Activated naive CD8-positive, alpha-beta T cell (primary cell): ENCODE results near the gene TGFA.

ENCODE experiments used
- H3K27ac Mint-ChIP-seq: one replicate; pipeline ENCODE4 v1.8.0; 2021; ENCODE audit warnings: mixed read lengths
- H3K27me3 Mint-ChIP-seq: one replicate; pipeline ENCODE4 v1.8.0; 2021; ENCODE audit warnings: mixed read lengths
- H3K36me3 Mint-ChIP-seq: one replicate; pipeline ENCODE4 v1.8.0; 2021; ENCODE audit warnings: mixed read lengths
- H3K4me1 Mint-ChIP-seq: one replicate; pipeline ENCODE4 v1.8.0; 2021; ENCODE audit warnings: low read depth, mixed read lengths
- H3K4me3 Mint-ChIP-seq: one replicate; pipeline ENCODE4 v1.8.0; 2021; ENCODE audit warnings: mild to moderate bottlenecking, mixed read lengths
- H3K9me3 Mint-ChIP-seq: one replicate; pipeline ENCODE4 v1.8.0; 2021; ENCODE audit warnings: low read depth, mixed read lengths

Gene TGFA

GRCh38 chr2:70425682-70426301 is 127.8 kb downstream of the TGFA start:
- Mint-ChIP-seq H3K4me3 (no peak overlapping the region), H3K27me3 (no peaks in the 10 kb centered on the region), H3K4me1 (no peaks in the 10 kb centered on the region), H3K36me3 (peaks cover 2% of the 10 kb centered on the region), H3K9me3 (no peaks in the 10 kb centered on the region), H3K27ac (no peak overlapping the region)

DNA sequence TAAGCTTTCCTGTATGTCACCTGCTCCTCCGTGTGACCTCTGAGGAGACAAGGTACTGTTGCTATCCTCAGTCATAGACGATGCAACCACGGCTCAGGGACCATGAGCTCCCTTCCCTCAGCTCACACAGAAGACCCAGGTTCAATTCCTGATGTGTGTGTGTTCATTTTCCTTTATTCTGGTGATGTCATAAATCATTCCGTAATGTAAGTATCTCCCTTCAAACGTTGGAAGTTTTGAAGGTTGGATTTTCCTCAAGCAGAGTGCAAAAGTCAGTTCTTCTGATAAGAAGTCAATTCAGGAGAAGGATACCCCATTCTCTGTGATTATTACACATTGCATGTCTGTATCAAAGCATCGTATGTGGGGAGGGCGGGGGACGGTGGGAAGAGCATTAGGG is 132.9 kb downstream of the TGFA start:
- Mint-ChIP-seq H3K27ac (no peak overlapping the region), H3K27me3 (no peaks in the 10 kb centered on the region), H3K36me3 (peaks cover 2% of the 10 kb centered on the region), H3K4me1 (no peaks in the 10 kb centered on the region), H3K4me3 (no peak overlapping the region), H3K9me3 (no peaks in the 10 kb centered on the region)

- Mint-ChIP-seq H3K4me1 (no peaks in the 10 kb centered on the region), H3K27ac (no peak overlapping the region), H3K27me3 (no peaks in the 10 kb centered on the region), H3K4me3 (no peak overlapping the region), H3K36me3 (peaks cover 2% of the 10 kb centered on the region), H3K9me3 (no peaks in the 10 kb centered on the region)
These were observed 133.5 kb downstream of the TGFA start for GRCh38 chr2:70420143-70420542.

GRCh38 chr2:70418514-70418913 is 135.1 kb downstream of the TGFA start:
- Mint-ChIP-seq H3K36me3 (peaks cover 2% of the 10 kb centered on the region), H3K4me3 (no peak overlapping the region), H3K27ac (no peak overlapping the region), H3K4me1 (no peaks in the 10 kb centered on the region), H3K27me3 (no peaks in the 10 kb centered on the region), H3K9me3 (no peaks in the 10 kb centered on the region)

GRCh38 chr2:70417011-70417410 is 136.6 kb downstream of the TGFA start:
- Mint-ChIP-seq H3K36me3 (no peaks in the 10 kb centered on the region), H3K27ac (no peak overlapping the region), H3K4me1 (no peaks in the 10 kb centered on the region), H3K4me3 (no peak overlapping the region), H3K9me3 (no peaks in the 10 kb centered on the region), H3K27me3 (no peaks in the 10 kb centered on the region)

DNA sequence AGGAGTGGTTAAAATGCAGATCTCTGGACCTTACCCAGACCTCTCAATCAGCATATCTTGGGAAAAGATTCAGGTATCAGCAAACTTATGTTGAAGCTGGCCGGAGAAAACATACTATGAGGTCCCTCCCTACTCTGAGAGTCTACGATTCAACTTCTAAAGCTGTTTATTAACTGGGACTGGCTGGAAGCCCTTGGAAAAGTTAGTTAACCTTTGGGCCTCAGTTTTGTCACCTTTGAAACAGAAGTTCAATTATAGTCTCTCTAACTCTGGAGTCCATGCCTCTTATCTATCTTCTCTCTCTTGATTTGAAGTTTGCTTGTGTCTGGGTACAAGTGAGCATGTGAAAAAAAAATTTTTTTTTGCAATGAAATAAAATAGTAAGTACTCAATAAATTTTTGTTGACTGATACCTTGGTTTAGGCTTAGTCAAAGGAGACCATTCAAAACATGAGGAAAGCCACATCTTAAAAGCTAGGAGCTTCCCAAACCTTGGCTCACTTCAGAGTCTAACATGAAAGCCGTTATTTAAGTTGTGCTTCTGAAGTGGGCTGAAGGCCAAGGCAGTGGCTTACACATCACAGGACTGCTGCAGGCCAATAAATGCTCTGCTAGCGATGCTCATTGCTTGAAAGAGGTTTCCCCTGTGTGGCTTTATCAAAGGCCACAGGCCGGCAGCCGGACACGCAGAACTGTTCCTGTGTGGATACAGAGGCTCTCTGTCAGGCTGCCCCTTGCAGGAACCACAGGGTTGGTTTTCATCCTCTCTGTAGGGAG is 141.1 kb downstream of the TGFA start:
- Mint-ChIP-seq H3K4me3 (no peak overlapping the region), H3K27me3 (no peaks in the 10 kb centered on the region), H3K9me3 (no peaks in the 10 kb centered on the region), H3K4me1 (no peaks in the 10 kb centered on the region), H3K36me3 (no peaks in the 10 kb centered on the region), H3K27ac (no peak overlapping the region)

- H3K4me3 Mint-ChIP-seq, result no peak overlapping the region
- no peak overlapping the region for H3K27ac Mint-ChIP-seq
- no peaks in the 10 kb centered on the region for H3K9me3 Mint-ChIP-seq
- H3K27me3 Mint-ChIP-seq, result no peaks in the 10 kb centered on the region
- no peaks in the 10 kb centered on the region for H3K36me3 Mint-ChIP-seq
- no peaks in the 10 kb centered on the region for H3K4me1 Mint-ChIP-seq
These were observed 142.0 kb downstream of the TGFA start for GRCh38 chr2:70411483-70412125.

DNA sequence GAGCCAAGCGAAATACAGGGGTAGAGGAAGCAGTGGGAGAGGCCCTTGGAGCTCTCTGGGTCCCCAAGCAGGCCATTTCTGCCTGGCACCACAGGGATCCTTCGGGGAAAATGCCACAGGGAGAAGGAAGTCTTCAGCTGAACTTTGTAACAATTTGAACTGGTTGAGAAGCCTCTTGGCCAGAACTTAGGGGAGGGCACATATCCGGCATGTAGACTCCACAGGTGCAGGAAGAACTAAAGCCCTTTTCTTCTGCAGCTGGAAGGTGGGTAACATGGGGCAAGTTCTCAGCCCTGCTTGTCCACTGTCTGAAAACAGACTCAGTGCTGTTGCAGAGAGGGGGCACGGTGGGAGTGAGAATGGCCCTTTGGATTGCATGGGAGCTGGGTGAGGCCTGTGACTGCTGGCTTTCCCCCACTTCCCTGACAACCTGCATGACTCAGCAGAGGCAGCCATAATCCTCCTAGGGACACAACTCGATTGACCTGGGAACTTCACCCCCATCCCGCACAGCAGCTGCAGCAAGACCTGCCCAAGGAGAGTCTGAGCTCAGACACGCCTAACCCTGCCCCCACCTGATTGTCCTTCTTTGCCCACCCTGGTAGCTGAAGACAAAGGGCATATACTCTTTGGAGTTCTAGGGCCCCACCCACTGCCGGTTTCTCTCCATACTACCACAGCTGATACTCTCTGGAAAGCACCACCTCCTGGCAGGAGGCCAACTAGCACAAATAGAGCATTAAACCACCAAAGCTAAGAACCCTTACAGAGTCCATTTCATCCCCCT is 150.2 kb downstream of the TGFA start:
- no peak overlapping the region for H3K27ac Mint-ChIP-seq
- no peaks in the 10 kb centered on the region for H3K9me3 Mint-ChIP-seq
- no peak overlapping the region for H3K4me3 Mint-ChIP-seq
- H3K36me3 Mint-ChIP-seq, result no peaks in the 10 kb centered on the region
- H3K4me1 Mint-ChIP-seq, result no peaks in the 10 kb centered on the region
- H3K27me3 Mint-ChIP-seq, result no peaks in the 10 kb centered on the region

GRCh38 chr2:70400539-70400938 is 153.1 kb downstream of the TGFA start:
- H3K9me3 Mint-ChIP-seq, result no peaks in the 10 kb centered on the region
- no peak overlapping the region for H3K4me3 Mint-ChIP-seq
- no peaks in the 10 kb centered on the region for H3K36me3 Mint-ChIP-seq
- peaks cover 3% of the 10 kb centered on the region for H3K27me3 Mint-ChIP-seq
- H3K27ac Mint-ChIP-seq, result no peak overlapping the region
- H3K4me1 Mint-ChIP-seq, result no peaks in the 10 kb centered on the region

GRCh38 chr2:70399046-70399445 is 154.6 kb downstream of the TGFA start:
- Mint-ChIP-seq H3K36me3 (no peaks in the 10 kb centered on the region), H3K27me3 (peaks cover 3% of the 10 kb centered on the region), H3K9me3 (no peaks in the 10 kb centered on the region), H3K4me1 (no peaks in the 10 kb centered on the region), H3K4me3 (no peak overlapping the region), H3K27ac (no peak overlapping the region)
